Astrocyte (in vitro differentiated cells and primary cell): ENCODE data around the gene PTPRQ. TPM values are rescaled to one million over a fixed set of nuclear protein-coding genes. Genes with fewer than 3 reads are reported as not detected.

Source experiments
- DNase-seq: peaks from one replicate; pipeline ENCODE4 v3.0.0-alpha.2; 2010; ENCODE audit warnings: low read depth
- FAIRE-seq: peaks from 2 replicates; lab custom pipeline; 2011; peaks lifted over from hg19 to GRCh38; lab: Jason Lieb, UNC
- H2AFZ ChIP-seq: 2 replicates; pipeline ENCODE4 v1.6.0; 2012; ENCODE audit warnings: low read depth, low read length, inconsistent platforms
- H3K27ac ChIP-seq: 2 replicates; pipeline ENCODE4 v1.5.1; 2011; ENCODE audit warnings: low read depth, low read length, inconsistent platforms
- H3K27me3 ChIP-seq: 2 replicates; pipeline ENCODE4 v1.6.0; 2011; ENCODE audit warnings: low read length, inconsistent platforms; ENCODE audit not compliant: insufficient read depth
- H3K36me3 ChIP-seq: 2 replicates; pipeline ENCODE4 v1.5.1; 2011; ENCODE audit warnings: low read length, inconsistent platforms; ENCODE audit not compliant: insufficient read depth
- H3K4me1 ChIP-seq: 2 replicates; pipeline ENCODE4 v1.5.1; 2011; ENCODE audit warnings: low read length, inconsistent platforms; ENCODE audit not compliant: insufficient read depth
- H3K4me2 ChIP-seq: 2 replicates; pipeline ENCODE4 v1.6.0; 2012; ENCODE audit warnings: low read length, inconsistent platforms
- H3K4me3 ChIP-seq: 2 replicates; pipeline ENCODE4 v1.5.1; 2011; ENCODE audit warnings: low read depth, mild to moderate bottlenecking, low read length, inconsistent platforms; ENCODE audit not compliant: insufficient read depth
- H3K79me2 ChIP-seq: 2 replicates; pipeline ENCODE4 v1.6.0; 2012; ENCODE audit warnings: mild to moderate bottlenecking, low read length, inconsistent platforms; ENCODE audit not compliant: insufficient read depth
- H3K9ac ChIP-seq: 2 replicates; pipeline ENCODE4 v1.6.0; 2012; ENCODE audit warnings: mild to moderate bottlenecking, low read length, inconsistent platforms
- H3K9me3 ChIP-seq: 2 replicates; pipeline ENCODE4 v1.5.1; 2012; ENCODE audit warnings: low read depth, mild to moderate bottlenecking, low read length, inconsistent platforms; ENCODE audit not compliant: insufficient read depth
- H4K20me1 ChIP-seq: 2 replicates; pipeline ENCODE4 v1.6.0; 2012; ENCODE audit warnings: low read length, inconsistent platforms; ENCODE audit not compliant: insufficient read depth
- H3K27ac Mint-ChIP-seq: one replicate; pipeline ENCODE4 v1.8.0; 2021; ENCODE audit warnings: mild to moderate bottlenecking, mixed read lengths; ENCODE audit not compliant: unreplicated experiment
- H3K27me3 Mint-ChIP-seq: one replicate; pipeline ENCODE4 v1.8.0; 2021; ENCODE audit warnings: low read depth, mixed read lengths; ENCODE audit not compliant: unreplicated experiment
- H3K36me3 Mint-ChIP-seq: one replicate; pipeline ENCODE4 v1.8.0; 2021; ENCODE audit warnings: low read depth, mixed read lengths; ENCODE audit not compliant: unreplicated experiment
- H3K4me1 Mint-ChIP-seq: one replicate; pipeline ENCODE4 v1.8.0; 2021; ENCODE audit warnings: low read depth, mixed read lengths; ENCODE audit not compliant: unreplicated experiment
- H3K4me3 Mint-ChIP-seq: one replicate; pipeline ENCODE4 v1.8.0; 2021; ENCODE audit warnings: mild to moderate bottlenecking, moderate library complexity, mixed read lengths; ENCODE audit not compliant: unreplicated experiment
- H3K9me3 Mint-ChIP-seq: one replicate; pipeline ENCODE4 v1.8.0; 2021; ENCODE audit warnings: mild to moderate bottlenecking, mixed read lengths; ENCODE audit not compliant: unreplicated experiment
- EZH2 ChIP-seq: IDR thresholded peaks from 2 replicates; pipeline ENCODE4 v1.6.1; 2012; ENCODE audit warnings: mild to moderate bottlenecking, low read length, inconsistent platforms; ENCODE audit not compliant: insufficient read depth
- total RNA-seq: library from RNA; stranded (reverse); gene quantifications from 2 replicates; pipeline ENCODE4 v1.2.1, GENCODE V29; 2021
- TF ChIP-seq, protein P1 (sequence below): IDR thresholded peaks from 2 replicates; pipeline ENCODE4 v1.5.1; 2011; ENCODE audit warnings: low read depth, mild to moderate bottlenecking, inconsistent platforms, low read length, moderate library complexity; ENCODE audit not compliant: insufficient read depth

The PTPRQ gene
- total RNA-seq, 1 donor from 2014 or later, result 0.18 TPM

DNA sequence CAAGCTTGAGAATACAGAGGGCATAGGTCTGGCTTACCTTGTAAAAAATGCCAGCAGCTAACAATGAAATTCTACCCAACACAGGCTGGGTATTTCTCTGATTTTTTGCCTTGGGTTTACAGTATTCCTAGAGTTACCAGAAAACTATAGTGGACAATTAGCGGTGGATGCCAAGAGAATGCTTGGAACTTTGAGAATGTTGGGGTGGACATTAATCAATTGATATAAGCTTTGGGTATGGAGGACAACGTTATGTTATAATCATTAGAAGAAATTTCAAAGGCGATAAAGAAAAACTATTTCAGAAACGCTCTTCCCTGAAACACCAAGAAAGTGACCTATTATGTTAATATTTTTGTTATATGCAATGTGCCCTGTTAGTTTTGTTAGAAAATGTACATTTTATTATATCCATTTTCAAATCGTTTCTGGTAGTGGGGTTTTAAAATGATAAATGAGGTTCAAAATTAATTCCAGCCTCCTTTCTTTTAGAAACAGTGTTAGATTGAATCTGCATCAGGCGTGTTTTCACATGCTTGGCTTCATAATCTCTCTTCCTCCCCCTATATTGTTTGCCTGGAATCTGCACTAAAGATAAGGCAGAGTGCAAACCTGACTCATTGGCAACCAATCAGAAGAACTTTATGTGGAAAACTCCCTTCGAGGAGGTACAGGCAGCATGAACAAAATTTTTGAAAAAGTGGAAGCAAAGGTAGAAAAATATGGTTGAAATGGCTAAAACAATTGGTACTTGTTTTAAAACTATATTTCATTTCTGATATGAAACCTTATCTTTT is 1.4 kb upstream of the PTPRQ start:
- Mint-ChIP-seq H3K36me3 (no peaks in the 10 kb centered on the region), H3K4me3 (no peak overlapping the region), H3K27ac (peak overlapping the region; percentile 94), H3K27me3 (peaks cover 3% of the 10 kb centered on the region), H3K4me1 (peaks cover 18% of the 10 kb centered on the region), H3K9me3 (no peaks in the 10 kb centered on the region)
- Histone ChIP-seq H3K4me1 (peaks cover 21% of the 10 kb centered on the region), H3K9ac (no peak overlapping the region), H3K79me2 (no peaks in the 10 kb centered on the region), H2AFZ (no peak overlapping the region), H3K4me2 (peak overlapping the region; percentile 38), H3K36me3 (no peaks in the 10 kb centered on the region), H3K27me3 (no peaks in the 10 kb centered on the region), H4K20me1 (no peaks in the 10 kb centered on the region), H3K9me3 (no peaks in the 10 kb centered on the region), H3K27ac (no peak overlapping the region), H3K4me3 (no peak overlapping the region)
- DNase-seq (peak; percentile 85), FAIRE-seq (no peak)
- TF ChIP-seq EZH2, result no peak
- TF ChIP-seq, protein P1, sequence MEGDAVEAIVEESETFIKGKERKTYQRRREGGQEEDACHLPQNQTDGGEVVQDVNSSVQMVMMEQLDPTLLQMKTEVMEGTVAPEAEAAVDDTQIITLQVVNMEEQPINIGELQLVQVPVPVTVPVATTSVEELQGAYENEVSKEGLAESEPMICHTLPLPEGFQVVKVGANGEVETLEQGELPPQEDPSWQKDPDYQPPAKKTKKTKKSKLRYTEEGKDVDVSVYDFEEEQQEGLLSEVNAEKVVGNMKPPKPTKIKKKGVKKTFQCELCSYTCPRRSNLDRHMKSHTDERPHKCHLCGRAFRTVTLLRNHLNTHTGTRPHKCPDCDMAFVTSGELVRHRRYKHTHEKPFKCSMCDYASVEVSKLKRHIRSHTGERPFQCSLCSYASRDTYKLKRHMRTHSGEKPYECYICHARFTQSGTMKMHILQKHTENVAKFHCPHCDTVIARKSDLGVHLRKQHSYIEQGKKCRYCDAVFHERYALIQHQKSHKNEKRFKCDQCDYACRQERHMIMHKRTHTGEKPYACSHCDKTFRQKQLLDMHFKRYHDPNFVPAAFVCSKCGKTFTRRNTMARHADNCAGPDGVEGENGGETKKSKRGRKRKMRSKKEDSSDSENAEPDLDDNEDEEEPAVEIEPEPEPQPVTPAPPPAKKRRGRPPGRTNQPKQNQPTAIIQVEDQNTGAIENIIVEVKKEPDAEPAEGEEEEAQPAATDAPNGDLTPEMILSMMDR, result no peak

DNA sequence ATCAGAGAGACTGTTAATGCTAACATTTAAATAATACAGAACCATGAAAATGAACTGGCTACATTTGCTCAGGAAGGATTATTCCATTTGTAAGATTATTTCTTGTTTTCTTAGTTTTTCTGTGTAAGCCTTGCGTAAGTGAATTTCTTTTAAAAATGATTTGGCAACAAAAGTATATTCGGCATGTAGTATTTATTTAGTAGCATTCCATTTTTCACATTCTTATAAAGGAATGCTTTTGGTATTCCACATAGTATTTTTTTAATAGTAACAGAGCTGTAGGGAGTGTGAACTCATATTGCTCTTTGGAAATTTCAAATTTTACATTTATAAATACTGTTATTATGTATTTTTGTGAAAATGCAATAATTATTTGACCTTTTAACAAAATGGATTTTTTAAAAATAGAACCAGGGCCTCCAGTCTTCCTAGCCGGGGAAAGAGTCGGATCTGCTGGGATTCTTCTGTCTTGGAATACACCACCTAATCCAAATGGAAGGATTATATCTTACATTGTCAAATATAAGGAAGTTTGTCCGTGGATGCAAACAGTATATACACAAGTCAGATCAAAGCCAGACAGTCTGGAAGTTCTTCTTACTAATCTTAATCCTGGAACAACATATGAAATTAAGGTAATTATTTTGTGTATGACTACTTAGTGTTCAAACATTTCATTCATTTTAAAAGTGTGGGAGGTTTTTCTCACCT is 1.2 kb downstream of the PTPRQ start:
- Histone ChIP-seq H3K27me3 (no peaks in the 10 kb centered on the region), H3K9me3 (no peaks in the 10 kb centered on the region), H3K9ac (no peak overlapping the region), H2AFZ (no peak overlapping the region), H3K27ac (no peak overlapping the region), H3K36me3 (no peaks in the 10 kb centered on the region), H3K4me1 (peaks cover 21% of the 10 kb centered on the region), H3K79me2 (no peaks in the 10 kb centered on the region), H3K4me3 (no peak overlapping the region), H4K20me1 (no peaks in the 10 kb centered on the region), H3K4me2 (peak overlapping the region; percentile 11)
- TF ChIP-seq, protein P1, result no peak
- TF ChIP-seq EZH2, result no peak
- Mint-ChIP-seq H3K27me3 (no peaks in the 10 kb centered on the region), H3K36me3 (no peaks in the 10 kb centered on the region), H3K27ac (no peak overlapping the region), H3K4me3 (no peak overlapping the region), H3K9me3 (no peaks in the 10 kb centered on the region), H3K4me1 (peaks cover 18% of the 10 kb centered on the region)
- FAIRE-seq (no peak), DNase-seq (peak; percentile 60)
